H9 (cell line): ENCODE measurements around the gene GCSAML. TPM values are rescaled to one million over a fixed set of nuclear protein-coding genes. Genes with fewer than 3 reads are reported as not detected.

Experiments used
- DNase-seq: peaks from one replicate; pipeline ENCODE4 v3.0.0-alpha.2; 2017
- H2AFZ ChIP-seq: one replicate; pipeline ENCODE4 v1.6.1; 2013; ENCODE audit warnings: mild to moderate bottlenecking, low read length, control low read depth, moderate library complexity
- H2AK5ac ChIP-seq: 2 replicates; pipeline ENCODE4 v1.6.1; 2013; ENCODE audit warnings: low read length, control low read depth, mixed read lengths; ENCODE audit not compliant: insufficient read length
- H2BK120ac ChIP-seq: one replicate; pipeline ENCODE4 v1.6.1; 2013; ENCODE audit warnings: low read depth, mild to moderate bottlenecking, low read length, control low read depth, inconsistent platforms; ENCODE audit not compliant: poor library complexity, severe bottlenecking
- H2BK12ac ChIP-seq: 2 replicates; pipeline ENCODE4 v1.6.1; 2013; ENCODE audit warnings: low read length, control low read depth, mixed read lengths, low read depth; ENCODE audit not compliant: insufficient read length
- H2BK15ac ChIP-seq: 2 replicates; pipeline ENCODE4 v1.6.1; 2013; ENCODE audit warnings: low read depth, low read length, control low read depth
- H2BK20ac ChIP-seq: one replicate; pipeline ENCODE4 v1.6.1; 2013; ENCODE audit warnings: low read depth, mild to moderate bottlenecking, low read length, control low read depth, inconsistent platforms; ENCODE audit not compliant: poor library complexity, severe bottlenecking
- H2BK5ac ChIP-seq: 2 replicates; pipeline ENCODE4 v1.6.1; 2013; ENCODE audit warnings: low read length, control low read depth, mixed read lengths; ENCODE audit not compliant: insufficient read length
- H3K14ac ChIP-seq: 2 replicates; pipeline ENCODE4 v1.6.1; 2013; ENCODE audit warnings: low read length, control low read depth; ENCODE audit not compliant: insufficient read depth
- H3K18ac ChIP-seq: 2 replicates; pipeline ENCODE4 v1.6.1; 2013; ENCODE audit warnings: low read depth, mild to moderate bottlenecking, mixed read lengths, low read length, control low read depth; ENCODE audit not compliant: insufficient read length
- H3K23ac ChIP-seq: 2 replicates; pipeline ENCODE4 v1.6.1; 2013; ENCODE audit warnings: low read length, control low read depth, mixed read lengths, low read depth; ENCODE audit not compliant: insufficient read length
- H3K23me2 ChIP-seq: 2 replicates; pipeline ENCODE4 v1.6.1; 2013; ENCODE audit warnings: low read depth, mild to moderate bottlenecking, mixed read lengths, low read length, control low read depth; ENCODE audit not compliant: insufficient read length, poor library complexity, severe bottlenecking
- H3K27ac ChIP-seq: 2 replicates; pipeline ENCODE4 v1.5.1; 2013; ENCODE audit warnings: low read length, control low read depth, mixed read lengths, low read depth; ENCODE audit not compliant: insufficient read length
- H3K27me3 ChIP-seq: 2 replicates; pipeline ENCODE4 v1.6.1; 2013; ENCODE audit warnings: low read length, control low read depth, inconsistent platforms; ENCODE audit not compliant: insufficient read depth
- H3K4ac ChIP-seq: 2 replicates; pipeline ENCODE4 v1.6.1; 2013; ENCODE audit warnings: low read depth, mild to moderate bottlenecking, control low read depth, inconsistent platforms, low read length, moderate library complexity
- H3K4me1 ChIP-seq: 2 replicates; pipeline ENCODE4 v1.6.1; 2013; ENCODE audit warnings: low read length, control low read depth, inconsistent platforms; ENCODE audit not compliant: insufficient read depth
- H3K4me2 ChIP-seq: 2 replicates; pipeline ENCODE4 v1.6.1; 2013; ENCODE audit warnings: low read length, control low read depth, mixed read lengths; ENCODE audit not compliant: insufficient read length, insufficient read depth
- H3K56ac ChIP-seq: 2 replicates; pipeline ENCODE4 v1.6.1; 2013; ENCODE audit warnings: low read depth, mild to moderate bottlenecking, mixed read lengths, low read length, control low read depth; ENCODE audit not compliant: insufficient read length
- H3K79me1 ChIP-seq: 2 replicates; pipeline ENCODE4 v1.6.1; 2013; ENCODE audit warnings: low read depth, mild to moderate bottlenecking, moderate library complexity, low read length, control low read depth, inconsistent platforms; ENCODE audit not compliant: insufficient read depth, poor library complexity, severe bottlenecking
- H3K79me2 ChIP-seq: 2 replicates; pipeline ENCODE4 v1.6.1; 2013; ENCODE audit warnings: low read length, control low read depth, inconsistent platforms; ENCODE audit not compliant: insufficient read depth
- H3K9ac ChIP-seq: 2 replicates; pipeline ENCODE4 v1.6.1; 2013; ENCODE audit warnings: low read length, control low read depth, mixed read lengths; ENCODE audit not compliant: insufficient read length; ENCODE audit errors: extremely low read depth
- H3K9me3 ChIP-seq: one replicate; pipeline ENCODE4 v1.6.1; 2013; ENCODE audit warnings: low read depth, low read length, inconsistent platforms; ENCODE audit not compliant: control insufficient read depth
- H3T11ph ChIP-seq: one replicate; pipeline ENCODE4 v1.6.1; 2013; ENCODE audit warnings: mild to moderate bottlenecking, low read length, control low read depth, inconsistent platforms
- H4K20me1 ChIP-seq: one replicate; pipeline ENCODE4 v1.6.1; 2013; ENCODE audit not compliant: control insufficient read depth, insufficient read length, insufficient read depth
- H4K5ac ChIP-seq: 2 replicates; pipeline ENCODE4 v1.6.1; 2013; ENCODE audit warnings: low read depth, mild to moderate bottlenecking, mixed read lengths, low read length, control low read depth; ENCODE audit not compliant: insufficient read length
- H4K8ac ChIP-seq: replicated peaks from 2 replicates; pipeline ENCODE4 v1.6.1; 2013; ENCODE audit warnings: low read length, control low read depth, mixed read lengths, low read depth; ENCODE audit not compliant: insufficient read length
- H4K91ac ChIP-seq: 2 replicates; pipeline ENCODE4 v1.6.1; 2013; ENCODE audit warnings: low read depth, mild to moderate bottlenecking, moderate library complexity, mixed read lengths, low read length, control low read depth; ENCODE audit not compliant: insufficient read length
- H3K27ac Mint-ChIP-seq, 3 experiments: 2 replicates in 2 of 3; 3 replicates in 1 of 3; pipeline ENCODE4 v1.8.0; 2020 to 2021; ENCODE audit warnings: mixed read lengths in 3 of 3, mild to moderate bottlenecking in 1 of 3, moderate library complexity in 1 of 3
- H3K27me3 Mint-ChIP-seq: 2 replicates; pipeline ENCODE4 v1.8.0; 2021; ENCODE audit warnings: low read depth, mild to moderate bottlenecking, moderate library complexity, mixed read lengths
- H3K36me3 Mint-ChIP-seq, 3 experiments: 2 replicates in 2 of 3; 3 replicates in 1 of 3; pipeline ENCODE4 v1.8.0; 2020 to 2021; ENCODE audit warnings: low read depth in 3 of 3, mixed read lengths in 3 of 3; ENCODE audit not compliant: insufficient read depth in 1 of 3
- H3K4me1 Mint-ChIP-seq, 2 experiments: 2 replicates each; pipeline ENCODE4 v1.8.0; 2020; ENCODE audit warnings: mixed read lengths in 2 of 2
- H3K4me3 Mint-ChIP-seq, 2 experiments: 2 replicates in 1 of 2; 3 replicates in 1 of 2; pipeline ENCODE4 v1.8.0; 2020 to 2021; ENCODE audit warnings: mild to moderate bottlenecking in 2 of 2, mixed read lengths in 2 of 2, moderate library complexity in 1 of 2
- H3K9me3 Mint-ChIP-seq, 2 experiments: 2 replicates in 1 of 2; 3 replicates in 1 of 2; pipeline ENCODE4 v1.8.0; 2020; ENCODE audit warnings: mild to moderate bottlenecking in 2 of 2, mixed read lengths in 2 of 2, moderate library complexity in 1 of 2
- WGBS: extraction: QIAGEN DNeasy Blood & Tissue Kit; methylation state at CpG from one replicate; pipeline ENCODE4 v1.1.7; 2013; ENCODE audit warnings: missing lambda C conversion rate, low lambda C conversion rate, mixed read lengths; ENCODE audit not compliant: insufficient read length; ENCODE audit errors: extremely low coverage; 5-methylcytosine and 5-hydroxymethylcytosine counted together
- total RNA-seq: library from RNA; stranded (reverse); gene quantifications from 2 replicates; pipeline ENCODE4 v1.2.1, GENCODE V29; 2021
- TF ChIP-seq, protein P1 (sequence below): fragments of 200-600 bp; sonication (generic); conservative IDR thresholded peaks from 3 replicates; pipeline ENCODE4 v1.8.0; 2021; ENCODE audit warnings: antibody characterized with exemption, mild to moderate bottlenecking

GCSAML gene
- total RNA-seq, 1 experiment from 2014 or later = not detected

DNA sequence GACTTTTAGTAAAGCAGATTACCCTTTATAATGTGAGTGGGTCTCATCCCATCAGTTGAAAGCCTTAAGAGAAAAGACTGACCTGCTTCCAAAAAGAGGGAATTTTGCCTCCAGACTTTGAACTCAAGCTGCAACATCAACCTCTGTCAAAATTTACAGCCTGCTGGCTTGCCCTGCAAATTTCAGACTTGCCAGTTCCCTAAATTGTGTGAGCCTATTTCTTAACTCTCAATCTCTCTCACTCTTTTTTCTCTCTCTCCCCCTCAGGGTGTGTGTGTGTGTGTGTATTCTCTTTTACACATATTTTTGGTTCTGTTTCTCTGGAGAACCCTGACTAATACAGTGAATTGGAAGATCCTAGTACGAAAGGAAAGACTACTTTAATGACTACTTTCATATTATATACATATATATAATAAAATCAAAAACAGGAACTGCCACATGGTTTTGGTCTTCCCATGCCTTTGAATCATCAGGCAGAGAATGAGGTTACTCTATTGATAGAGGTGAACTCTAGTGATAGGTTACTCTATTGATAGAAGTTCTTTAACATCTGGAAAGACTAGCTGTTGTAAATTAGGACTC is 19.1 kb upstream of the GCSAML start:
- H3K23me2 ChIP-seq = no peaks in the 10 kb centered on the region
- no peak overlapping the region for H3K14ac ChIP-seq
- Mint-ChIP-seq H3K4me1 (peaks cover 2 to 3% of the 10 kb centered on the region in 2 experiments; a peak in 1 of 4 replicates), H3K27me3 (no peaks in the 10 kb centered on the region), H3K27ac (no peak overlapping the region; a peak in 2 of 7 replicates), H3K36me3 (no peaks in the 10 kb centered on the region; a peak in 1 of 7 replicates), H3K9me3 (peaks cover 0 to 6% of the 10 kb centered on the region in 2 experiments; a peak in 2 of 5 replicates), H3K4me3 (no peak overlapping the region)
- H2AFZ ChIP-seq = no peak overlapping the region
- H3K27me3 ChIP-seq = no peaks in the 10 kb centered on the region
- H3K23ac ChIP-seq = no peak overlapping the region
- no peaks in the 10 kb centered on the region for H3K79me1 ChIP-seq
- H4K5ac ChIP-seq = no peak overlapping the region
- no peak overlapping the region for H2BK15ac ChIP-seq
- H3K79me2 ChIP-seq = no peaks in the 10 kb centered on the region
- H3T11ph ChIP-seq = no peak overlapping the region
- TF ChIP-seq, protein P1, sequence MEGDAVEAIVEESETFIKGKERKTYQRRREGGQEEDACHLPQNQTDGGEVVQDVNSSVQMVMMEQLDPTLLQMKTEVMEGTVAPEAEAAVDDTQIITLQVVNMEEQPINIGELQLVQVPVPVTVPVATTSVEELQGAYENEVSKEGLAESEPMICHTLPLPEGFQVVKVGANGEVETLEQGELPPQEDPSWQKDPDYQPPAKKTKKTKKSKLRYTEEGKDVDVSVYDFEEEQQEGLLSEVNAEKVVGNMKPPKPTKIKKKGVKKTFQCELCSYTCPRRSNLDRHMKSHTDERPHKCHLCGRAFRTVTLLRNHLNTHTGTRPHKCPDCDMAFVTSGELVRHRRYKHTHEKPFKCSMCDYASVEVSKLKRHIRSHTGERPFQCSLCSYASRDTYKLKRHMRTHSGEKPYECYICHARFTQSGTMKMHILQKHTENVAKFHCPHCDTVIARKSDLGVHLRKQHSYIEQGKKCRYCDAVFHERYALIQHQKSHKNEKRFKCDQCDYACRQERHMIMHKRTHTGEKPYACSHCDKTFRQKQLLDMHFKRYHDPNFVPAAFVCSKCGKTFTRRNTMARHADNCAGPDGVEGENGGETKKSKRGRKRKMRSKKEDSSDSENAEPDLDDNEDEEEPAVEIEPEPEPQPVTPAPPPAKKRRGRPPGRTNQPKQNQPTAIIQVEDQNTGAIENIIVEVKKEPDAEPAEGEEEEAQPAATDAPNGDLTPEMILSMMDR = no peak
- H2AK5ac ChIP-seq = no peak overlapping the region
- H2BK20ac ChIP-seq = no peak overlapping the region
- H3K18ac ChIP-seq = no peak overlapping the region
- H3K9me3 ChIP-seq = no peaks in the 10 kb centered on the region
- no peak overlapping the region for H2BK5ac ChIP-seq
- no peak overlapping the region for H3K9ac ChIP-seq
- no peak overlapping the region for H4K91ac ChIP-seq
- H3K4me2 ChIP-seq = no peak overlapping the region
- DNase-seq = no peak
- no peak overlapping the region for H3K4ac ChIP-seq
- H3K56ac ChIP-seq = no peak overlapping the region
- no peak overlapping the region for H3K27ac ChIP-seq
- H4K8ac ChIP-seq = no peak overlapping the region
- no peak overlapping the region for H2BK120ac ChIP-seq
- no peaks in the 10 kb centered on the region for H3K4me1 ChIP-seq
- no CpG with 5 or more reads among the region's 1 CpG for WGBS
- H4K20me1 ChIP-seq = no peaks in the 10 kb centered on the region
- H2BK12ac ChIP-seq = no peak overlapping the region
